ENCODE measurements around the gene MRPS26. TPM values are rescaled to one million over a fixed set of nuclear protein-coding genes. Genes with fewer than 3 reads are reported as not detected.

The MRPS26 gene
- total and polyA plus RNA-seq, 2 of the 13 experiments (the other 11 are each of a cell fraction or from before 2014, with no cell fraction given), result 89.8 to 187 TPM

DNA sequence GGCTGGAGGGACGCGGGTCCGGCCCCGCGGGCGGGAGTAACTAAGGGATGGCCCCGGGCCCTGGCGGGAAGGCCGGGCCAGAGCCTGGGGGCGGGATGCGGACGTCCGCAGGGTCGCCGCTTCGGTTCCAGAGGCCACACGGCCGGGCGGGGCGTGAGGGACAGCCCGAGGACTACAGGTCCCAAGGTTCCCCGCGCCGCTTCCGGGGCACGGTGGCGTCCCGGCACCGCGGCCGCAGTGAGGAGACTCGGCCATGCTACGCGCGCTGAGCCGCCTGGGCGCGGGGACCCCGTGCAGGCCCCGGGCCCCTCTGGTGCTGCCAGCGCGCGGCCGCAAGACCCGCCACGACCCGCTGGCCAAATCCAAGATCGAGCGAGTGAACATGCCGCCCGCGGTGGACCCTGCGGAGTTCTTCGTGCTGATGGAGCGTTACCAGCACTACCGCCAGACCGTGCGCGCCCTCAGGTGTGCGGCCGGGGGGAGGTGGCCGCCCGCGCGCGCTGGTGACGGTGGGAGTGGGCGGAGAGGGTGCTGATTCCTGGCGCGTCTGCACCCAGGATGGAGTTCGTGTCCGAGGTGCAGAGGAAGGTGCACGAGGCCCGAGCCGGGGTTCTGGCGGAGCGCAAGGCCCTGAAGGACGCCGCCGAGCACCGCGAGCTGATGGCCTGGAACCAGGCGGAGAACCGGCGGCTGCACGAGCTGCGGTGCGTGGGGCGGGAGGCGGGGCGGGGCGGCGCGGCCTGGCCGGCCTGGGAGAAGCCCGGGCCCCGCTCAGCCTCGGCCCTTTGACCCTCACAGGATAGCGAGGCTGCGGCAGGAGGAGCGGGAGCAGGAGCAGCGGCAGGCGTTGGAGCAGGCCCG is at the start of gene MRPS26 (continued):
- TF ChIP-seq REST (IDR thresholded peaks at IDR 0.05; ENCODE audit: borderline replicate concordance in 1 of 2, low read depth in 1 of 2, low read length in 2 of 2) (peak in 1 of 2 experiments; percentile 75; a peak in 2 of 4 replicates), ZNF224 (CRISPR knock-in tag; IDR thresholded peaks at IDR 0.05) (peak; percentile 72), SRSF1 (optimal IDR thresholded peaks at IDR 0.05; ENCODE audit: low read depth, low read length) (peak; percentile 97), ZNF446 (CRISPR knock-in tag; IDR thresholded peaks at IDR 0.05) (peak; percentile 99), TMF1 (CRISPR knock-in tag; IDR thresholded peaks at IDR 0.05; ENCODE audit: low read depth) (no peak; the same call in 1 of the 2 replicates), ZKSCAN5 (CRISPR knock-in tag; IDR thresholded peaks at IDR 0.05) (peak; percentile 51; the same call in 1 of the 2 replicates), ZNF333 (CRISPR knock-in tag; IDR thresholded peaks at IDR 0.05; ENCODE audit: borderline replicate concordance) (peak; percentile 80; the same call in 1 of the 2 replicates), SOX13 (IDR thresholded peaks at IDR 0.05) (peak; percentile 26; the same call in 1 of the 2 replicates), SOX13 (CRISPR knock-in tag; conservative IDR thresholded peaks at IDR 0.05 in 1 of 2, IDR thresholded peaks at IDR 0.05 in 1 of 2) (no peak; a peak in 1 of 4 replicates), ZNF552 (CRISPR knock-in tag; IDR thresholded peaks at IDR 0.05; ENCODE audit: borderline replicate concordance) (peak; percentile 86), ATRX (CRISPR knock-in tag; IDR thresholded peaks at IDR 0.05; ENCODE audit: borderline replicate concordance) (no peak; the same call in 1 of the 2 replicates), ZNF441 (CRISPR knock-in tag; IDR thresholded peaks at IDR 0.05; ENCODE audit: borderline replicate concordance) (peak; percentile 25; the same call in 1 of the 2 replicates), NFE2L2 (IDR thresholded peaks at IDR 0.05; ENCODE audit: low read length) (no peak), TEAD2 (CRISPR knock-in tag; IDR thresholded peaks at IDR 0.05) (no peak)
- TF ChIP-seq, protein P1, sequence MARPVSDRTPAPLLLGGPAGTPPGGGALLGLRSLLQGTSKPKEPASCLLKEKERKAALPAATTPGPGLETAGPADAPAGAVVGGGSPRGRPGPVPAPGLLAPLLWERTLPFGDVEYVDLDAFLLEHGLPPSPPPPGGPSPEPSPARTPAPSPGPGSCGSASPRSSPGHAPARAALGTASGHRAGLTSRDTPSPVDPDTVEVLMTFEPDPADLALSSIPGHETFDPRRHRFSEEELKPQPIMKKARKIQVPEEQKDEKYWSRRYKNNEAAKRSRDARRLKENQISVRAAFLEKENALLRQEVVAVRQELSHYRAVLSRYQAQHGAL (CRISPR knock-in tag; IDR thresholded peaks at IDR 0.05; ENCODE audit: not compliant biosample characterization), result peak; percentile 85
- TF ChIP-seq, protein P2, sequence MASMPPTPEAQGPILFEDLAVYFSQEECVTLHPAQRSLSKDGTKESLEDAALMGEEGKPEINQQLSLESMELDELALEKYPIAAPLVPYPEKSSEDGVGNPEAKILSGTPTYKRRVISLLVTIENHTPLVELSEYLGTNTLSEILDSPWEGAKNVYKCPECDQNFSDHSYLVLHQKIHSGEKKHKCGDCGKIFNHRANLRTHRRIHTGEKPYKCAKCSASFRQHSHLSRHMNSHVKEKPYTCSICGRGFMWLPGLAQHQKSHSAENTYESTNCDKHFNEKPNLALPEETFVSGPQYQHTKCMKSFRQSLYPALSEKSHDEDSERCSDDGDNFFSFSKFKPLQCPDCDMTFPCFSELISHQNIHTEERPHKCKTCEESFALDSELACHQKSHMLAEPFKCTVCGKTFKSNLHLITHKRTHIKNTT (CRISPR knock-in tag; IDR thresholded peaks at IDR 0.05), result 0 out of 2 replicates have a peak, but pooled peaks have one; percentile 97
- TF ChIP-seq, protein P3, sequence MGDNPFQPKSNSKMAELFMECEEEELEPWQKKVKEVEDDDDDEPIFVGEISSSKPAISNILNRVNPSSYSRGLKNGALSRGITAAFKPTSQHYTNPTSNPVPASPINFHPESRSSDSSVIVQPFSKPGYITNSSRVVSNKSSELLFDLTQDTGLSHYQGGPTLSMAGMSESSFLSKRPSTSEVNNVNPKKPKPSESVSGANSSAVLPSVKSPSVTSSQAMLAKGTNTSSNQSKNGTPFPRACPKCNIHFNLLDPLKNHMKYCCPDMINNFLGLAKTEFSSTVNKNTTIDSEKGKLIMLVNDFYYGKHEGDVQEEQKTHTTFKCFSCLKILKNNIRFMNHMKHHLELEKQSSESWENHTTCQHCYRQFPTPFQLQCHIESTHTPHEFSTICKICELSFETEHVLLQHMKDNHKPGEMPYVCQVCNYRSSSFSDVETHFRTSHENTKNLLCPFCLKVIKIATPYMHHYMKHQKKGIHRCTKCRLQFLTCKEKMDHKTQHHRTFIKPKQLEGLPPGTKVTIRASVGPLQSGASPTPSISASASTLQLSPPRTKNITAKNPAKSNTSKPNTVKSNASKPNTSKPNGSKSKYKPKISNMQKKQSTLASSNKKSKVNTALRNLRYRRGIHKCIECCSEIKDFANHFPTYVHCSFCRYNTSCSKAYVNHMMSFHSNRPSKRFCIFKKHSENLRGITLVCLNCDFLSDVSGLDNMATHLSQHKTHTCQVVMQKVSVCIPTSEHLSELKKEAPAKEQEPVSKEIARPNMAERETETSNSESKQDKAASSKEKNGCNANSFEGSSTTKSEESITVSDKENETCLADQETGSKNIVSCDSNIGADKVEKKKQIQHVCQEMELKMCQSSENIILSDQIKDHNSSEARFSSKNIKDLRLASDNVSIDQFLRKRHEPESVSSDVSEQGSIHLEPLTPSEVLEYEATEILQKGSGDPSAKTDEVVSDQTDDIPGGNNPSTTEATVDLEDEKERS (CRISPR knock-in tag; IDR thresholded peaks at IDR 0.05), result peak; percentile 91; the same call in 1 of the 2 replicates
